HEK293 (cell line): Measurements from ENCODE around the gene MTURN.

Experiments used
- ATF2 ChIP-seq: fragments of 450-650 bp; formaldehyde crosslinking; IDR thresholded peaks from 2 replicates; pipeline ENCODE4 v1.5.1; 2016; ENCODE audit warnings: missing biosample characterization, missing genetic modification characterization, low read depth
- ELK4 ChIP-seq: IDR thresholded peaks from 2 replicates; pipeline ENCODE4 v1.6.1; 2011; ENCODE audit warnings: mild to moderate bottlenecking, low read depth, low read length, borderline replicate concordance
- FEZF1 ChIP-seq: fragments of 450-650 bp; formaldehyde crosslinking; IDR thresholded peaks from 2 replicates; pipeline ENCODE4 v1.5.1; 2016; ENCODE audit warnings: missing biosample characterization, missing genetic modification characterization
- HOXA7 ChIP-seq: sonication (generic); formaldehyde crosslinking; IDR thresholded peaks from 2 replicates; pipeline ENCODE4 v1.8.1; 2022; ENCODE audit warnings: missing genetic modification reagents, borderline replicate concordance
- KLF16 ChIP-seq: fragments of 450-650 bp; formaldehyde crosslinking; IDR thresholded peaks from 2 replicates; pipeline ENCODE4 v1.5.1; 2017; ENCODE audit warnings: missing biosample characterization, missing genetic modification characterization
- MZF1 ChIP-seq: fragments of 450-650 bp; formaldehyde crosslinking; IDR thresholded peaks from 2 replicates; pipeline ENCODE4 v1.5.1; 2017; ENCODE audit warnings: missing biosample characterization, missing genetic modification characterization, borderline replicate concordance
- RBAK ChIP-seq: fragments of 450-650 bp; formaldehyde crosslinking; IDR thresholded peaks from 2 replicates; pipeline ENCODE4 v1.5.1; 2016; ENCODE audit warnings: missing biosample characterization, missing genetic modification characterization
- SP2 ChIP-seq: fragments of 450-650 bp; formaldehyde crosslinking; IDR thresholded peaks from 2 replicates; pipeline ENCODE4 v1.5.1; 2016; ENCODE audit warnings: missing biosample characterization, missing genetic modification characterization
- ZFHX2 ChIP-seq: fragments of 450-650 bp; formaldehyde crosslinking; conservative IDR thresholded peaks from 2 replicates; pipeline ENCODE4 v1.5.1; 2016; ENCODE audit warnings: missing biosample characterization, missing genetic modification characterization
- ZNF146 ChIP-seq: fragments of 450-650 bp; formaldehyde crosslinking; IDR thresholded peaks from 2 replicates; pipeline ENCODE4 v1.5.1; 2016; ENCODE audit warnings: missing biosample characterization, missing genetic modification characterization
- ZNF148 ChIP-seq: fragments of 450-650 bp; formaldehyde crosslinking; IDR thresholded peaks from 2 replicates; pipeline ENCODE4 v1.5.0; 2017; ENCODE audit warnings: missing biosample characterization, missing genetic modification characterization, borderline replicate concordance
- ZNF169 ChIP-seq: fragments of 450-650 bp; formaldehyde crosslinking; IDR thresholded peaks from 2 replicates; pipeline ENCODE4 v1.5.1; 2016; ENCODE audit warnings: missing biosample characterization, missing genetic modification characterization
- ZNF174 ChIP-seq: fragments of 450-650 bp; formaldehyde crosslinking; IDR thresholded peaks from 2 replicates; pipeline ENCODE4 v1.5.0; 2017; ENCODE audit warnings: missing biosample characterization, mild to moderate bottlenecking, missing genetic modification characterization
- ZNF202 ChIP-seq: fragments of 450-650 bp; formaldehyde crosslinking; IDR thresholded peaks from 2 replicates; pipeline ENCODE4 v1.5.1; 2016; ENCODE audit warnings: missing biosample characterization, missing genetic modification characterization, borderline replicate concordance
- ZNF324 ChIP-seq: fragments of 450-650 bp; formaldehyde crosslinking; IDR thresholded peaks from 2 replicates; pipeline ENCODE4 v1.5.1; 2016; ENCODE audit warnings: missing biosample characterization, missing genetic modification characterization
- ZNF362 ChIP-seq: fragments of 450-650 bp; formaldehyde crosslinking; IDR thresholded peaks from 2 replicates; pipeline ENCODE4 v1.5.1; 2016; ENCODE audit warnings: missing biosample characterization, missing genetic modification characterization
- ZNF514 ChIP-seq: fragments of 450-650 bp; formaldehyde crosslinking; IDR thresholded peaks from 2 replicates; pipeline ENCODE4 v1.5.1; 2016; ENCODE audit warnings: missing biosample characterization, missing genetic modification characterization
- ZNF518A ChIP-seq: fragments of 450-650 bp; formaldehyde crosslinking; conservative IDR thresholded peaks from 2 replicates; pipeline ENCODE4 v1.5.1; 2016; ENCODE audit warnings: low read depth, missing biosample characterization, missing genetic modification characterization
- ZNF529 ChIP-seq: fragments of 450-650 bp; formaldehyde crosslinking; IDR thresholded peaks from 2 replicates; pipeline ENCODE4 v1.5.1; 2017; ENCODE audit warnings: missing genetic modification characterization, missing biosample characterization; ENCODE audit not compliant: insufficient replicate concordance
- ZNF555 ChIP-seq: fragments of 450-650 bp; formaldehyde crosslinking; conservative IDR thresholded peaks from 2 replicates; pipeline ENCODE4 v1.5.1; 2017; ENCODE audit warnings: missing biosample characterization, mild to moderate bottlenecking, missing genetic modification characterization, inconsistent platforms
- ZNF629 ChIP-seq: fragments of 450-650 bp; formaldehyde crosslinking; IDR thresholded peaks from 2 replicates; pipeline ENCODE4 v1.5.1; 2017; ENCODE audit warnings: missing biosample characterization, missing genetic modification characterization
- ZNF791 ChIP-seq: fragments of 450-650 bp; formaldehyde crosslinking; IDR thresholded peaks from 2 replicates; pipeline ENCODE4 v1.5.1; 2016; ENCODE audit warnings: missing biosample characterization, missing genetic modification characterization
- ZSCAN16 ChIP-seq: fragments of 450-650 bp; formaldehyde crosslinking; IDR thresholded peaks from 2 replicates; pipeline ENCODE4 v1.5.1; 2016; ENCODE audit warnings: missing biosample characterization, missing genetic modification characterization
- ZSCAN5A ChIP-seq: fragments of 450-650 bp; formaldehyde crosslinking; IDR thresholded peaks from 2 replicates; pipeline ENCODE4 v1.5.1; 2016; ENCODE audit warnings: missing biosample characterization, missing genetic modification characterization

Gene MTURN

GRCh38 chr7:30143748-30144251 lies 9.0 kb downstream of the MTURN start (continued):
- TF ChIP-seq FEZF1 (tag by site-specific recombination) (peak; percentile 85), ZNF324 (tag by site-specific recombination) (0 out of 2 replicates have a peak, but pooled peaks have one; percentile 37), ZNF148 (tag by site-specific recombination) (no peak), ATF2 (tag by site-specific recombination) (no peak), HOXA7 (no peak), ZNF529 (tag by site-specific recombination) (no peak), ZSCAN5A (tag by site-specific recombination) (no peak), ZNF362 (tag by site-specific recombination) (0 out of 2 replicates have a peak, but pooled peaks have one; percentile 38), ZSCAN16 (tag by site-specific recombination) (no peak), ZNF629 (tag by site-specific recombination) (peak; percentile 45; the same call in 1 of the 2 replicates), SP2 (no peak), ZNF169 (no peak), RBAK (no peak), KLF16 (tag by site-specific recombination) (no peak), ZNF518A (tag by site-specific recombination) (no peak), ZNF555 (tag by site-specific recombination) (no peak), ELK4 (no peak), ZNF791 (tag by site-specific recombination) (no peak), ZNF146 (tag by site-specific recombination) (no peak), ZNF202 (tag by site-specific recombination) (no peak), ZNF514 (tag by site-specific recombination) (no peak), ZFHX2 (tag by site-specific recombination) (no peak), MZF1 (peak; percentile 53; the same call in 1 of the 2 replicates), ZNF174 (tag by site-specific recombination) (no peak)
